Loucy (cell line): Measurements from ENCODE around the gene CCN6.

Experiments
- H2AFZ ChIP-seq: fragments of 200-600 bp; sonication (generic); 2 replicates; pipeline ENCODE4 v1.6.0; 2016; ENCODE audit warnings: antibody characterized with exemption, mild to moderate bottlenecking, low read length, moderate library complexity
- H3F3A ChIP-seq: fragments of 200-600 bp; 2 replicates; pipeline ENCODE4 v1.6.0; 2016; ENCODE audit warnings: antibody characterized with exemption, low read depth, mild to moderate bottlenecking
- H3K27me3 ChIP-seq: fragments of 200-600 bp; sonication (generic); 2 replicates; pipeline ENCODE4 v1.6.1; 2014; ENCODE audit warnings: low read length, mild to moderate bottlenecking; ENCODE audit not compliant: insufficient read depth, poor library complexity, severe bottlenecking
- H3K36me3 ChIP-seq: fragments of 200-600 bp; sonication (generic); 2 replicates; pipeline ENCODE4 v1.6.1; 2016; ENCODE audit warnings: low read length; ENCODE audit not compliant: insufficient read depth
- H3K4me1 ChIP-seq: fragments of 200-600 bp; sonication (generic); 2 replicates; pipeline ENCODE4 v1.5.1; 2014; ENCODE audit warnings: low read length, mild to moderate bottlenecking; ENCODE audit not compliant: insufficient read depth, poor library complexity, severe bottlenecking
- H3K4me2 ChIP-seq: fragments of 200-600 bp; sonication (generic); 2 replicates; pipeline ENCODE4 v1.6.0; 2014; ENCODE audit warnings: antibody characterized with exemption, low read length, low read depth, mild to moderate bottlenecking; ENCODE audit not compliant: poor library complexity, severe bottlenecking
- H3K4me3 ChIP-seq: fragments of 200-600 bp; sonication (generic); 2 replicates; pipeline ENCODE4 v1.5.1; 2014; ENCODE audit warnings: low read length, mild to moderate bottlenecking, mixed read lengths; ENCODE audit not compliant: poor library complexity, severe bottlenecking
- H3K79me2 ChIP-seq: fragments of 200-600 bp; sonication (generic); 2 replicates; pipeline ENCODE4 v1.6.1; 2014; ENCODE audit warnings: low read length; ENCODE audit not compliant: insufficient read depth
- H3K9ac ChIP-seq: fragments of 200-600 bp; sonication (generic); 2 replicates; pipeline ENCODE4 v1.6.0; 2014; ENCODE audit warnings: mild to moderate bottlenecking, low read depth, low read length, moderate library complexity; ENCODE audit not compliant: poor library complexity, severe bottlenecking
- H3K9me2 ChIP-seq: fragments of 200-600 bp; sonication (generic); replicated peaks from 2 replicates; pipeline ENCODE4 v1.6.1; 2016; ENCODE audit warnings: low read depth, low read length, mixed read lengths
- H3K9me3 ChIP-seq: fragments of 200-600 bp; sonication (generic); 2 replicates; pipeline ENCODE4 v1.6.1; 2014; ENCODE audit warnings: mild to moderate bottlenecking, antibody characterized with exemption, low read length, low read depth; ENCODE audit not compliant: insufficient read depth
- H4K20me1 ChIP-seq: fragments of 200-600 bp; sonication (generic); 2 replicates; pipeline ENCODE4 v1.6.0; 2014; ENCODE audit warnings: antibody characterized with exemption, low read length, mild to moderate bottlenecking; ENCODE audit not compliant: insufficient read depth, poor library complexity, severe bottlenecking
- EZH2phosphoT487 ChIP-seq: fragments of 200-600 bp; IDR thresholded peaks from 2 replicates; pipeline ENCODE4 v1.6.1; 2018; ENCODE audit warnings: antibody characterized with exemption, mild to moderate bottlenecking, moderate library complexity, borderline replicate concordance
- TF ChIP-seq, protein P1 (sequence below): fragments of 200-600 bp; sonication (generic); conservative IDR thresholded peaks from 2 replicates; pipeline ENCODE4 v1.5.1; 2014; ENCODE audit warnings: mild to moderate bottlenecking, antibody characterized with exemption, low read length

CCN6 gene

DNA sequence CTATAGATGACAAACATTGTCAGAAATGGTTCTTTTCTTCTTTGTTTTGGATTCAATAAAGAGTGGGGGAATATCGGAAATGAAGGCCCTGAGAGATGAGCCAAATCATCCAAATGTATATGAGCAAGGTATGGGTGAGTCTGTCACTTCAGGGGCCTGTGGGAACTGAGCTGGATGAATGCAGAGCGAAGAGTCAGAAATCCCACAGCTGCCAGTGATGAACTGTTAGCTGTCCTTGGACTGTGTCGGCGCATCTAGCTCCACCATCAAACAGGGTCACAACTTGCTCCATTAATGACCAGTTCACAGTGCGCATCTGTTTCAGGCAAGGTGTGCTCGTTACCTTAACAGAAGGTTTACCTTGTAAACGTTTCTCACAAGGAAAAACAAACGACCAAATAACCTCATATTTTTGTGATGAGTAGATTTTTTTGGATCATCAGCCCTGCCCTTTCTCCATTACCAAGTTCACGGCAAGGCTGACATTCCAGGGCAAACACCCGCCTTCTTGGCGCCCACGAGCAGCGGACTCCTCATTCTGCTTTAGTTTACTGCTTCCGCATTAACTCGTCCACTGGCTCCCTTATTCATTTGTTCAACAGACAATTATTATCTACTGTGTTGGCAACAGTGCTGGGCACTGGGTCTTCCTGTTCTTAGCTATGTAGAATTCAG is 15.0 kb upstream of the CCN6 start:
- H3F3A ChIP-seq: no peaks in the 10 kb centered on the region
- H3K4me3 ChIP-seq: no peak overlapping the region
- no peaks in the 10 kb centered on the region for H3K9me2 ChIP-seq
- no peak overlapping the region for H2AFZ ChIP-seq
- no peaks in the 10 kb centered on the region for H3K27me3 ChIP-seq
- H3K36me3 ChIP-seq: no peaks in the 10 kb centered on the region
- H3K4me2 ChIP-seq: no peak overlapping the region
- H3K9ac ChIP-seq: no peak overlapping the region
- no peak for TF ChIP-seq EZH2phosphoT487
- TF ChIP-seq, protein P1, sequence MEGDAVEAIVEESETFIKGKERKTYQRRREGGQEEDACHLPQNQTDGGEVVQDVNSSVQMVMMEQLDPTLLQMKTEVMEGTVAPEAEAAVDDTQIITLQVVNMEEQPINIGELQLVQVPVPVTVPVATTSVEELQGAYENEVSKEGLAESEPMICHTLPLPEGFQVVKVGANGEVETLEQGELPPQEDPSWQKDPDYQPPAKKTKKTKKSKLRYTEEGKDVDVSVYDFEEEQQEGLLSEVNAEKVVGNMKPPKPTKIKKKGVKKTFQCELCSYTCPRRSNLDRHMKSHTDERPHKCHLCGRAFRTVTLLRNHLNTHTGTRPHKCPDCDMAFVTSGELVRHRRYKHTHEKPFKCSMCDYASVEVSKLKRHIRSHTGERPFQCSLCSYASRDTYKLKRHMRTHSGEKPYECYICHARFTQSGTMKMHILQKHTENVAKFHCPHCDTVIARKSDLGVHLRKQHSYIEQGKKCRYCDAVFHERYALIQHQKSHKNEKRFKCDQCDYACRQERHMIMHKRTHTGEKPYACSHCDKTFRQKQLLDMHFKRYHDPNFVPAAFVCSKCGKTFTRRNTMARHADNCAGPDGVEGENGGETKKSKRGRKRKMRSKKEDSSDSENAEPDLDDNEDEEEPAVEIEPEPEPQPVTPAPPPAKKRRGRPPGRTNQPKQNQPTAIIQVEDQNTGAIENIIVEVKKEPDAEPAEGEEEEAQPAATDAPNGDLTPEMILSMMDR: no peak
- no peaks in the 10 kb centered on the region for H3K79me2 ChIP-seq
- H3K4me1 ChIP-seq: peaks cover 9% of the 10 kb centered on the region
- no peaks in the 10 kb centered on the region for H4K20me1 ChIP-seq
- no peaks in the 10 kb centered on the region for H3K9me3 ChIP-seq

DNA sequence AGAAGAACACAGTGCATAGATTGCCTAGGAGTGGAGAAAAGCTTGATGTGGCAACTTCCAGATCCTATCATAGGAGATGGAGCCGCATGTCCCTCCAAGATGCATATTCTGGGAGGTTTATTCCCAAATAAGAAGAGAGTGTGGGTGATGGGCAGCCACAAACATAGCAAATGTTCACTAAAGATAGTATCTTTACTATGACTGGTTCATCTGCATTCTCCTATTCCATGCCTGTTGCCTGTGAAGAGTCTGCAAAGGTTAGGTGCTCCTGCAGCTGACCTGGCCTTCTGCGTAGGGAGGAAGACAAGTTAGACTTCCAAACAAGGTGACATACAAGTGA is 14.5 kb upstream of the CCN6 start:
- Histone ChIP-seq H3K9me2 (no peaks in the 10 kb centered on the region), H3K9ac (no peak overlapping the region), H4K20me1 (no peaks in the 10 kb centered on the region), H3K27me3 (no peaks in the 10 kb centered on the region), H3K4me1 (peaks cover 9% of the 10 kb centered on the region), H3K4me2 (no peak overlapping the region), H3K79me2 (no peaks in the 10 kb centered on the region), H2AFZ (no peak overlapping the region), H3F3A (no peaks in the 10 kb centered on the region), H3K9me3 (no peaks in the 10 kb centered on the region), H3K4me3 (no peak overlapping the region), H3K36me3 (no peaks in the 10 kb centered on the region)
- no peak for TF ChIP-seq EZH2phosphoT487
- TF ChIP-seq, protein P1: no peak

DNA sequence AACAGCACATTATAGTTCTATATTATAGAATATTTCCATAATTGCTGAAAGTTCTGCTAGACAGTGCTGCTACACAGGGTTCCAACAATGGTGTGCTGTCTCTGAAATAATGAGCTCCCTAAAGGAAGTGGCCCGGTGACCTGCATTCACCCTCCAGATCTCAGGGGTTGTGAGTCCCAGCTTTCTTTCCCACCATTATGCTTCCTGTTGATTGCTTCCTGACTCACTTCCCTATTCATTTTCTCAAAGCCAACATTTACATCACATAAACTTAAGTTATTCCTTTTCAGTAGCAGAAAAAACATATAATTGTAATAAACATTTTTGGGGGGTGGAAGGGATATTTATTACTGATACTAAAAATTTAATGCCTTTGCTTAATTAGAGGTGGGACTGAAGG is 12.9 kb upstream of the CCN6 start:
- Histone ChIP-seq H3K4me2 (no peak overlapping the region), H3F3A (no peaks in the 10 kb centered on the region), H2AFZ (peak overlapping the region; percentile 32; the same call in 1 of the 2 replicates), H3K27me3 (no peaks in the 10 kb centered on the region), H3K9ac (no peak overlapping the region), H3K9me3 (no peaks in the 10 kb centered on the region), H3K4me3 (no peak overlapping the region), H3K36me3 (no peaks in the 10 kb centered on the region), H3K79me2 (no peaks in the 10 kb centered on the region), H3K4me1 (peaks cover 3% of the 10 kb centered on the region), H3K9me2 (no peaks in the 10 kb centered on the region), H4K20me1 (no peaks in the 10 kb centered on the region)
- TF ChIP-seq, protein P1: no peak
